Mesodermal cell (in vitro differentiated cells): ENCODE measurements around the gene RPL35.

Source experiments
- H3K27ac ChIP-seq: 2 replicates; pipeline ENCODE4 v1.7.0; 2013; ENCODE audit warnings: mild to moderate bottlenecking, low read depth, low read length, moderate library complexity; ENCODE audit not compliant: severe bottlenecking
- H3K36me3 ChIP-seq: 2 replicates; pipeline ENCODE4 v1.7.1; 2013; ENCODE audit warnings: mild to moderate bottlenecking, low read length, moderate library complexity; ENCODE audit not compliant: control insufficient read depth, insufficient read depth
- H3K4me1 ChIP-seq: one replicate; pipeline ENCODE4 v1.7.1; 2013; ENCODE audit warnings: mild to moderate bottlenecking, low read length; ENCODE audit not compliant: insufficient read depth, control insufficient read depth, poor library complexity, severe bottlenecking
- H3K4me3 ChIP-seq: 2 replicates; pipeline ENCODE4 v1.7.0; 2013; ENCODE audit warnings: low read length, control low read depth, mild to moderate bottlenecking; ENCODE audit not compliant: insufficient read depth, poor library complexity, severe bottlenecking; ENCODE audit errors: extremely low read depth
- H3K9me3 ChIP-seq: 2 replicates; pipeline ENCODE4 v1.7.1; 2013; ENCODE audit warnings: mild to moderate bottlenecking, low read length, moderate library complexity; ENCODE audit not compliant: control insufficient read depth
- WGBS, 2 experiments: methylation state at CpG; one replicate each; pipeline ENCODE4 v1.1.5; 2013; ENCODE audit warnings: missing lambda C conversion rate in 2 of 2; ENCODE audit not compliant: insufficient coverage in 2 of 2; 5-methylcytosine and 5-hydroxymethylcytosine counted together

Gene RPL35

GRCh38 chr9:124875501-124875900 lies 13.7 kb upstream of the RPL35 start:
- no peaks in the 10 kb centered on the region for H3K9me3 ChIP-seq
- H3K4me3 ChIP-seq, result no peak overlapping the region
- H3K4me1 ChIP-seq, result peaks cover 11% of the 10 kb centered on the region
- peaks cover 92% of the 10 kb centered on the region for H3K36me3 ChIP-seq
- no peak overlapping the region for H3K27ac ChIP-seq
- WGBS, 2 experiments, result 83 to 94% methylated on average over 3 to 4 of the region's 6 CpGs

- WGBS, 2 experiments, result 90 to 93% methylated on average over 13 to 14 of the region's 14 CpGs
Measured at GRCh38 chr9:124873664-124874063, 11.9 kb upstream of the RPL35 start.

GRCh38 chr9:124871156-124871561 lies 9.4 kb upstream of the RPL35 start:
- Histone ChIP-seq H3K27ac (no peak overlapping the region), H3K4me1 (peaks cover 11% of the 10 kb centered on the region), H3K9me3 (no peaks in the 10 kb centered on the region), H3K36me3 (peaks cover 56% of the 10 kb centered on the region), H3K4me3 (no peak overlapping the region)
- WGBS, 2 experiments, result 88 to 91% methylated on average over 9 to 11 of the region's 11 CpGs

More at GRCh38 chr9:124873664-124874063, 11.9 kb upstream of the RPL35 start:
- Histone ChIP-seq H3K27ac (no peak overlapping the region), H3K4me1 (peaks cover 11% of the 10 kb centered on the region), H3K4me3 (no peak overlapping the region), H3K9me3 (no peaks in the 10 kb centered on the region), H3K36me3 (peaks cover 81% of the 10 kb centered on the region)

- peaks cover 52% of the 10 kb centered on the region for H3K36me3 ChIP-seq
- H3K4me3 ChIP-seq, result peak overlapping the region; percentile 93
- no peak overlapping the region for H3K27ac ChIP-seq
- no peaks in the 10 kb centered on the region for H3K9me3 ChIP-seq
- 73 to 81% methylated on average over 5 to 6 of the region's 6 CpGs for WGBS, 2 experiments
- H3K4me1 ChIP-seq, result peaks cover 11% of the 10 kb centered on the region
Measured at GRCh38 chr9:124870723-124871122, 9.0 kb upstream of the RPL35 start.

- Histone ChIP-seq H3K4me3 (peak overlapping the region; percentile 93), H3K27ac (peak overlapping the region; percentile 93), H3K36me3 (peaks cover 46% of the 10 kb centered on the region), H3K4me1 (peaks cover 11% of the 10 kb centered on the region), H3K9me3 (no peaks in the 10 kb centered on the region)
- 14 to 19% methylated on average over 11 to 12 of the region's 12 CpGs for WGBS, 2 experiments
Measured at GRCh38 chr9:124869986-124870560, 8.3 kb upstream of the RPL35 start.

- Histone ChIP-seq H3K36me3 (peaks cover 40% of the 10 kb centered on the region), H3K4me3 (peak overlapping the region; percentile 93), H3K4me1 (peaks cover 11% of the 10 kb centered on the region), H3K9me3 (no peaks in the 10 kb centered on the region), H3K27ac (peak overlapping the region; percentile 93)
- WGBS, 2 experiments, result 0% methylated on average over 28 to 30 of the region's 41 CpGs
Measured at GRCh38 chr9:124869466-124869985, 7.8 kb upstream of the RPL35 start.

- Histone ChIP-seq H3K36me3 (peaks cover 33% of the 10 kb centered on the region), H3K9me3 (no peaks in the 10 kb centered on the region), H3K27ac (peak overlapping the region; percentile 93), H3K4me3 (peak overlapping the region; percentile 93), H3K4me1 (peaks cover 11% of the 10 kb centered on the region)
- 0% methylated on average over 71 to 79 of the region's 101 CpGs for WGBS, 2 experiments
Measured at GRCh38 chr9:124868511-124869465, 7.0 kb upstream of the RPL35 start.

- Histone ChIP-seq H3K27ac (no peak overlapping the region), H3K36me3 (peaks cover 29% of the 10 kb centered on the region), H3K4me1 (peaks cover 16% of the 10 kb centered on the region), H3K4me3 (no peak overlapping the region), H3K9me3 (no peaks in the 10 kb centered on the region)
- WGBS, 2 experiments, result 92 to 93% methylated on average over 6 of the region's 7 CpGs
Measured at GRCh38 chr9:124863371-124863871, 1.7 kb upstream of the RPL35 start.

GRCh38 chr9:124860582-124861341 lies 995 bp downstream of the RPL35 start:
- peak overlapping the region; percentile 89 for H3K4me3 ChIP-seq
- H3K4me1 ChIP-seq, result peaks cover 16% of the 10 kb centered on the region
- no peaks in the 10 kb centered on the region for H3K9me3 ChIP-seq
- peaks cover 51% of the 10 kb centered on the region for H3K36me3 ChIP-seq
- 8% methylated on average over 10 to 11 of the region's 12 CpGs for WGBS, 2 experiments
- H3K27ac ChIP-seq, result no peak overlapping the region
